ENCODE data around the gene TRIP13. TPM values are rescaled to one million over a fixed set of nuclear protein-coding genes. Genes with fewer than 3 reads are reported as not detected.
"Not testable (repeated sequence)": the region's sequence is repeated elsewhere in the genome, so short reads cannot be mapped to it uniquely, and the experiment has no call there.

The TRIP13 gene
- 10 to 100 TPM; 33.0 to 38.8 TPM for total RNA-seq

GRCh38 chr5:892394-893136, at the start of gene TRIP13, which contains the start of gene BRD9:
TSS of gene TRIP13 (plus strand) at chr5:892884. CDS start at chr5:892999, 115 bp downstream.
TSS of gene BRD9 (minus strand) at chr5:892801. CDS start at chr5:892657, 144 bp downstream.
- peak within 1 kb of the TSS; percentile 95 for H3K27ac Mint-ChIP-seq
- CTCF ChIA-PET: interaction anchor here (0.9 to 2.1 kb wide), 8 partner anchors 8 to 587 kb away, joined by 3 to 9 read pairs (median 4); no protein-coding TSS in a partner anchor
- peak within 1 kb of the TSS; percentile 87 for H3K4me3 Mint-ChIP-seq
- ATAC-seq (peak; percentile 97), DNase-seq (peak; percentile 89)
- peaks cover 36% of the 10 kb centered on the region for H3K4me1 Mint-ChIP-seq
- no peaks in the 10 kb centered on the region for H3K27me3 Mint-ChIP-seq
- no peaks in the 10 kb centered on the region for H3K9me3 Mint-ChIP-seq (ENCODE audit: low read depth)
- H3K36me3 Mint-ChIP-seq: peaks cover 46% of the 10 kb centered on the region

- H3K9me3 Mint-ChIP-seq (ENCODE audit: low read depth); H3K27ac Mint-ChIP-seq; H3K36me3 Mint-ChIP-seq; DNase-seq; CTCF ChIA-PET; ATAC-seq; H3K4me1 Mint-ChIP-seq; H3K4me3 Mint-ChIP-seq; H3K27me3 Mint-ChIP-seq: not testable (repeated sequence)
Observed at GRCh38 chr5:843371-843770, 49.3 kb upstream of the TRIP13 start.

- CTCF ChIA-PET; DNase-seq; H3K36me3 Mint-ChIP-seq; H3K4me3 Mint-ChIP-seq; H3K27ac Mint-ChIP-seq; H3K27me3 Mint-ChIP-seq; ATAC-seq; H3K9me3 Mint-ChIP-seq (ENCODE audit: low read depth); H3K4me1 Mint-ChIP-seq: not testable (repeated sequence)
Observed at GRCh38 chr5:843926-844325, 48.8 kb upstream of the TRIP13 start.

- CTCF ChIA-PET; H3K36me3 Mint-ChIP-seq; H3K4me3 Mint-ChIP-seq; H3K9me3 Mint-ChIP-seq (ENCODE audit: low read depth); DNase-seq; H3K4me1 Mint-ChIP-seq; ATAC-seq; H3K27me3 Mint-ChIP-seq; H3K27ac Mint-ChIP-seq: not testable (repeated sequence)
Observed at GRCh38 chr5:844426-844825, 48.3 kb upstream of the TRIP13 start.

GRCh38 chr5:845031-845675, 47.5 kb upstream of the TRIP13 start:
- H3K36me3 Mint-ChIP-seq; DNase-seq; H3K4me3 Mint-ChIP-seq; H3K27me3 Mint-ChIP-seq; H3K9me3 Mint-ChIP-seq (ENCODE audit: low read depth); CTCF ChIA-PET; H3K27ac Mint-ChIP-seq; H3K4me1 Mint-ChIP-seq; ATAC-seq: not testable (repeated sequence)

GRCh38 chr5:845676-846601, 46.7 kb upstream of the TRIP13 start:
- ATAC-seq; H3K4me3 Mint-ChIP-seq; H3K36me3 Mint-ChIP-seq; H3K4me1 Mint-ChIP-seq; H3K27me3 Mint-ChIP-seq; CTCF ChIA-PET; H3K27ac Mint-ChIP-seq; DNase-seq; H3K9me3 Mint-ChIP-seq (ENCODE audit: low read depth): not testable (repeated sequence)

GRCh38 chr5:846602-847091, 46.0 kb upstream of the TRIP13 start:
- H3K4me1 Mint-ChIP-seq; H3K27ac Mint-ChIP-seq; H3K9me3 Mint-ChIP-seq (ENCODE audit: low read depth); H3K36me3 Mint-ChIP-seq; H3K27me3 Mint-ChIP-seq; H3K4me3 Mint-ChIP-seq; ATAC-seq; CTCF ChIA-PET: not testable (repeated sequence)
- DNase-seq: peak; percentile 57

GRCh38 chr5:847212-847611, 45.5 kb upstream of the TRIP13 start:
- DNase-seq; CTCF ChIA-PET; H3K27me3 Mint-ChIP-seq; H3K27ac Mint-ChIP-seq; H3K9me3 Mint-ChIP-seq (ENCODE audit: low read depth); H3K4me3 Mint-ChIP-seq; H3K36me3 Mint-ChIP-seq; ATAC-seq; H3K4me1 Mint-ChIP-seq: not testable (repeated sequence)

GRCh38 chr5:847736-848135, 44.9 kb upstream of the TRIP13 start:
- H3K4me3 Mint-ChIP-seq, CTCF ChIA-PET, H3K4me1 Mint-ChIP-seq: not testable (repeated sequence)

GRCh38 chr5:848671-849111, 44.0 kb upstream of the TRIP13 start:
- no peaks in the 10 kb centered on the region for H3K27me3 Mint-ChIP-seq
- no peak overlapping the region for H3K27ac Mint-ChIP-seq
- peaks cover 6% of the 10 kb centered on the region for H3K4me1 Mint-ChIP-seq
- H3K9me3 Mint-ChIP-seq (ENCODE audit: low read depth): no peaks in the 10 kb centered on the region
- no peak overlapping the region for H3K4me3 Mint-ChIP-seq
- DNase-seq (no peak), ATAC-seq (no peak)
- H3K36me3 Mint-ChIP-seq: no peaks in the 10 kb centered on the region
- CTCF ChIA-PET: no interaction called here

More at GRCh38 chr5:847736-848135, 44.9 kb upstream of the TRIP13 start:
- H3K9me3 Mint-ChIP-seq (ENCODE audit: low read depth); H3K36me3 Mint-ChIP-seq; DNase-seq; H3K27ac Mint-ChIP-seq; ATAC-seq; H3K27me3 Mint-ChIP-seq: not testable (repeated sequence)

- Mint-ChIP-seq H3K27me3 (no peaks in the 10 kb centered on the region), H3K27ac (no peak overlapping the region)
- no peak for ATAC-seq
Observed at GRCh38 chr5:849651-850301, 42.9 kb upstream of the TRIP13 start.

GRCh38 chr5:850511-851006, 42.1 kb upstream of the TRIP13 start, which contains the start of gene ZDHHC11:
TSS of gene ZDHHC11 (minus strand) at chr5:850986. CDS start at chr5:850602, 384 bp downstream.
- H3K27me3 Mint-ChIP-seq: no peaks in the 10 kb centered on the region
- no peak within 1 kb of the TSS for H3K4me3 Mint-ChIP-seq
- CTCF ChIA-PET: no interaction called here
- H3K9me3 Mint-ChIP-seq (ENCODE audit: low read depth): no peaks in the 10 kb centered on the region
- ATAC-seq: no peak
- H3K27ac Mint-ChIP-seq: no peak within 1 kb of the TSS
- H3K4me1 Mint-ChIP-seq: peaks cover 6% of the 10 kb centered on the region
- DNase-seq: no peak
- H3K36me3 Mint-ChIP-seq: no peaks in the 10 kb centered on the region

More at GRCh38 chr5:849651-850301, 42.9 kb upstream of the TRIP13 start:
- peaks cover 6% of the 10 kb centered on the region for H3K4me1 Mint-ChIP-seq
- CTCF ChIA-PET: no interaction called here
- H3K4me3 Mint-ChIP-seq: no peak overlapping the region
- H3K36me3 Mint-ChIP-seq: no peaks in the 10 kb centered on the region
- DNase-seq: no peak
- no peaks in the 10 kb centered on the region for H3K9me3 Mint-ChIP-seq (ENCODE audit: low read depth)

Measured in activated CD8-positive, alpha-beta memory T cell treated with anti-CD3 and anti-CD28 coated beads, Interleukin-2, amount 10 ng/mL, durations not matched to agents 7 days and 5 days (primary cell).